ENCODE results near the gene SLC39A9. TPM values are rescaled to one million over a fixed set of nuclear protein-coding genes. Genes with fewer than 3 reads are reported as not detected.

The SLC39A9 gene
- total RNA-seq, 1 experiment from 2014 or later = 63.4 TPM

DNA sequence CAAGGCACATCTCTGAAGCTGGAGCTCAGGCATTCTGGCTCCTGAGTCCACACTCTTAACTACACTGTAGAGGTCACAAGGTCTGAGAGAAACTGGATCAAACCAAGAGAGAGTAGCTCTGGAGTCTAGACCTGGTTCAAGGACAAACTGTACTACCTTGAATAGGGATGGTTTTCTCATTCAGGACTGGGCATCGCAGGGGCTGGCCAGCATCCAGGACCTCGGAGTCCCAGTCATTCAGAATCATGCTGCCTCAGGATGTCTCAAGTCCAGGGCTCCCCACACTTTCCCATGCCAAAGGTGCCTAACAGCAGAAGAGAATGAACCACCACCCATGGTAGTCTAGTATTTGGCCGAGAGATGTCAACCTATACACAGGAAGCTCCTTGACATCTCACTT lies 72.9 kb downstream of the SLC39A9 start:
- Histone ChIP-seq H3K36me3 (ENCODE audit: control insufficient read depth, insufficient read depth, low read length) (no peaks in the 10 kb centered on the region), H3K9me3 (ENCODE audit: control insufficient read depth, insufficient read depth, low read depth, low read length) (no peaks in the 10 kb centered on the region), H3K27me3 (ENCODE audit: control insufficient read depth, insufficient read depth, low read length) (no peaks in the 10 kb centered on the region), H3K4me1 (ENCODE audit: control insufficient read depth, insufficient read depth, low read length) (no peaks in the 10 kb centered on the region), H3K27ac (ENCODE audit: low read length) (no peak overlapping the region), H3K4me3 (ENCODE audit: low read depth in 2 of 2, low read length in 2 of 2) (no peak overlapping the region)
- no peak for DNase-seq (ENCODE audit: low read depth, low spot score)
- ChIA-PET POLR2A (interaction anchor here (0.6 kb wide), 1 partner anchor 178 kb away, joined by 5 read pairs; no protein-coding TSS in a partner anchor), CTCF (no interaction called here)
- TF ChIP-seq, protein P1, sequence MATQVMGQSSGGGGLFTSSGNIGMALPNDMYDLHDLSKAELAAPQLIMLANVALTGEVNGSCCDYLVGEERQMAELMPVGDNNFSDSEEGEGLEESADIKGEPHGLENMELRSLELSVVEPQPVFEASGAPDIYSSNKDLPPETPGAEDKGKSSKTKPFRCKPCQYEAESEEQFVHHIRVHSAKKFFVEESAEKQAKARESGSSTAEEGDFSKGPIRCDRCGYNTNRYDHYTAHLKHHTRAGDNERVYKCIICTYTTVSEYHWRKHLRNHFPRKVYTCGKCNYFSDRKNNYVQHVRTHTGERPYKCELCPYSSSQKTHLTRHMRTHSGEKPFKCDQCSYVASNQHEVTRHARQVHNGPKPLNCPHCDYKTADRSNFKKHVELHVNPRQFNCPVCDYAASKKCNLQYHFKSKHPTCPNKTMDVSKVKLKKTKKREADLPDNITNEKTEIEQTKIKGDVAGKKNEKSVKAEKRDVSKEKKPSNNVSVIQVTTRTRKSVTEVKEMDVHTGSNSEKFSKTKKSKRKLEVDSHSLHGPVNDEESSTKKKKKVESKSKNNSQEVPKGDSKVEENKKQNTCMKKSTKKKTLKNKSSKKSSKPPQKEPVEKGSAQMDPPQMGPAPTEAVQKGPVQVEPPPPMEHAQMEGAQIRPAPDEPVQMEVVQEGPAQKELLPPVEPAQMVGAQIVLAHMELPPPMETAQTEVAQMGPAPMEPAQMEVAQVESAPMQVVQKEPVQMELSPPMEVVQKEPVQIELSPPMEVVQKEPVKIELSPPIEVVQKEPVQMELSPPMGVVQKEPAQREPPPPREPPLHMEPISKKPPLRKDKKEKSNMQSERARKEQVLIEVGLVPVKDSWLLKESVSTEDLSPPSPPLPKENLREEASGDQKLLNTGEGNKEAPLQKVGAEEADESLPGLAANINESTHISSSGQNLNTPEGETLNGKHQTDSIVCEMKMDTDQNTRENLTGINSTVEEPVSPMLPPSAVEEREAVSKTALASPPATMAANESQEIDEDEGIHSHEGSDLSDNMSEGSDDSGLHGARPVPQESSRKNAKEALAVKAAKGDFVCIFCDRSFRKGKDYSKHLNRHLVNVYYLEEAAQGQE (IDR thresholded peaks at IDR 0.05; ENCODE audit: insufficient read depth in 1 of 2, low read depth in 2 of 2, low read length in 1 of 2) = no peak
- TF ChIP-seq TCF7L2 (IDR thresholded peaks at IDR 0.05; ENCODE audit: low read depth, low read length) = no peak
- TF ChIP-seq SIN3A (IDR thresholded peaks at IDR 0.05; ENCODE audit: borderline replicate concordance, insufficient read depth, low read depth, low read length) = no peak
- no peak for TF ChIP-seq POLR2AphosphoS5 (IDR thresholded peaks at IDR 0.05; ENCODE audit: low read depth, low read length)
- TF ChIP-seq, protein P2, sequence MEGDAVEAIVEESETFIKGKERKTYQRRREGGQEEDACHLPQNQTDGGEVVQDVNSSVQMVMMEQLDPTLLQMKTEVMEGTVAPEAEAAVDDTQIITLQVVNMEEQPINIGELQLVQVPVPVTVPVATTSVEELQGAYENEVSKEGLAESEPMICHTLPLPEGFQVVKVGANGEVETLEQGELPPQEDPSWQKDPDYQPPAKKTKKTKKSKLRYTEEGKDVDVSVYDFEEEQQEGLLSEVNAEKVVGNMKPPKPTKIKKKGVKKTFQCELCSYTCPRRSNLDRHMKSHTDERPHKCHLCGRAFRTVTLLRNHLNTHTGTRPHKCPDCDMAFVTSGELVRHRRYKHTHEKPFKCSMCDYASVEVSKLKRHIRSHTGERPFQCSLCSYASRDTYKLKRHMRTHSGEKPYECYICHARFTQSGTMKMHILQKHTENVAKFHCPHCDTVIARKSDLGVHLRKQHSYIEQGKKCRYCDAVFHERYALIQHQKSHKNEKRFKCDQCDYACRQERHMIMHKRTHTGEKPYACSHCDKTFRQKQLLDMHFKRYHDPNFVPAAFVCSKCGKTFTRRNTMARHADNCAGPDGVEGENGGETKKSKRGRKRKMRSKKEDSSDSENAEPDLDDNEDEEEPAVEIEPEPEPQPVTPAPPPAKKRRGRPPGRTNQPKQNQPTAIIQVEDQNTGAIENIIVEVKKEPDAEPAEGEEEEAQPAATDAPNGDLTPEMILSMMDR (IDR thresholded peaks at IDR 0.05) = no peak
- intact Hi-C loops (cut with micrococcal nuclease; ENCODE audit: unreplicated experiment) = no loop called here
- in situ Hi-C loops (cut with HindIII; ENCODE audit: low pct_unique_long_range_greater_than_20kb, low sequenced_read_pairs) = no loop called here
- ATAC-seq = no peak
- no TSS peak for BruUV-seq (replicated peaks)

DNA sequence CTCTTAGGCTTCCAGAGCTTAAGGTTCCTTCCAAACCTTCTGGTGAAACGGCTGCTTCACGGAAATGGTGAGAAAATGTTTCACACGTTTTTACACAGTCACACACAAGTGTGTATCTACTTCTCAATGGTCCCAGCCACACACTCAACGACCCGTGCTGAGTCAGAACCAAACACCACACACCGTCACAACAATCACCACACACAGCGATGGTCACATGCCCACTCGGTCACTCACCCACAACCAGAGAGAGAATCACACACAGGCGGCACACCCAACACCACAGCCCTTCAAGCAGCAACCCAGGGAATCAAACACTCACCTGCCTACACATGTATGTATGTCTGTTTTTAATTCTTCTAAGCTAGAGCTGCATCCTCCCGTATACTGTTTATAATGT lies 73.4 kb downstream of the SLC39A9 start:
- no peak for DNase-seq (ENCODE audit: low read depth, low spot score)
- BruUV-seq (replicated peaks) = no TSS peak
- in situ Hi-C loops (cut with HindIII; ENCODE audit: low pct_unique_long_range_greater_than_20kb, low sequenced_read_pairs) = no loop called here

More for the DNA sequence above, 73.4 kb downstream of the SLC39A9 start:
- no peak overlapping the region for H3K4me3 ChIP-seq (ENCODE audit: low read depth in 2 of 2, low read length in 2 of 2)
- H3K9me3 ChIP-seq (ENCODE audit: control insufficient read depth, insufficient read depth, low read depth, low read length) = no peaks in the 10 kb centered on the region
- ChIA-PET POLR2A (no interaction called here), CTCF (no interaction called here)
- H3K27ac ChIP-seq (ENCODE audit: low read length) = no peak overlapping the region
- no peaks in the 10 kb centered on the region for H3K4me1 ChIP-seq (ENCODE audit: control insufficient read depth, insufficient read depth, low read length)
- no peaks in the 10 kb centered on the region for H3K36me3 ChIP-seq (ENCODE audit: control insufficient read depth, insufficient read depth, low read length)
- no peaks in the 10 kb centered on the region for H3K27me3 ChIP-seq (ENCODE audit: control insufficient read depth, insufficient read depth, low read length)
- intact Hi-C loops (cut with micrococcal nuclease; ENCODE audit: unreplicated experiment) = no loop called here
- no peak for ATAC-seq
- TF ChIP-seq, protein P1 (IDR thresholded peaks at IDR 0.05; ENCODE audit: insufficient read depth in 1 of 2, low read depth in 2 of 2, low read length in 1 of 2) = no peak
- TF ChIP-seq SIN3A (IDR thresholded peaks at IDR 0.05; ENCODE audit: borderline replicate concordance, insufficient read depth, low read depth, low read length) = no peak
- TF ChIP-seq, protein P2 (IDR thresholded peaks at IDR 0.05) = no peak
- no peak for TF ChIP-seq TCF7L2 (IDR thresholded peaks at IDR 0.05; ENCODE audit: low read depth, low read length)
- no peak for TF ChIP-seq POLR2AphosphoS5 (IDR thresholded peaks at IDR 0.05; ENCODE audit: low read depth, low read length)

Measured in Panc1 (cell line).